ENCODE measurements around the gene PCDH9. TPM values are rescaled to one million over a fixed set of nuclear protein-coding genes. Genes with fewer than 3 reads are reported as not detected.

PCDH9 gene
- total RNA-seq, 1 donor from 2014 or later = 10.4 TPM

DNA sequence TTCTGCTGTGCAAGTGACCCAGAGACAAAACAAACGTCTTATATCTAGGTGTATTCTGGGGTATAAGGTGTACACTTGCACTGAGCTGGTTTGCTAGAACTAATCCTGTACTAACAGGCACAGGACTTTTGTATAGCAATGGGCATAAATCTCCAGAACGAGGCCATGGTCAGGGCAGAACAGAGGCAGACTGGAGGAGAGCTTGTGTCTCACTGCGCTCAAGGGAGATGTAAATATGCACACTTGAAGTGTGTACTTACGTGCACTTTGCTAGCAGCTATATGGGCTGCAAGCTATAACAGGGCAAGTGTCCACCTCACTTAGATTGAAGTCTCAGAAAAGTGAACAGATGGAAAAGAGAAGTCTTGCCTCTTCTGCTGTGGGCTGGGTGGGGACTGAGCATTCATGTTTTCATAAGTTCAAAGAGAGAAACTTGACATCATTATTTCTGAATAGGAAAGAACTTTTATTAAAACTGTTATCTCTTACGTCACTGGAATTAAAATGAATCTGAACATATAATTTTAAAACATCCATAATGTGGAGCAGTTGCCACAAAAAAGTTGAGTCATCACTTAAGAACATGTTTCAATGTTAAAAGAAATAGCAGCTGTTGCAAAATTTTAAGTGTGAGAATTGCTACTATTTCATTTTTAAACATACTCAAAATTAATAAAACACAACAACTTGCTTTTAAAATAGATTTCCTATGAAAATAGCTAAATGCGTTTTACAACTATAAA is 888.3 kb downstream of the PCDH9 start:
- Mint-ChIP-seq H3K36me3 (ENCODE audit: low read depth, unreplicated experiment) (no peaks in the 10 kb centered on the region), H3K9me3 (ENCODE audit: unreplicated experiment) (no peaks in the 10 kb centered on the region), H3K27me3 (ENCODE audit: low read depth, unreplicated experiment) (no peaks in the 10 kb centered on the region), H3K4me1 (ENCODE audit: low read depth, unreplicated experiment) (no peaks in the 10 kb centered on the region), H3K27ac (ENCODE audit: unreplicated experiment) (no peak overlapping the region), H3K4me3 (ENCODE audit: unreplicated experiment) (no peak overlapping the region)
- no peaks in the 10 kb centered on the region for H4K20me1 ChIP-seq (ENCODE audit: insufficient read depth, low read length)
- no peak for DNase-seq (ENCODE audit: low read depth)
- H3K4me3 ChIP-seq (ENCODE audit: insufficient read depth, low read depth, low read length) = no peak overlapping the region
- H3K9ac ChIP-seq (ENCODE audit: low read length) = no peak overlapping the region
- no peak overlapping the region for H3K4me2 ChIP-seq (ENCODE audit: low read length)
- no peak for FAIRE-seq
- no peaks in the 10 kb centered on the region for H3K36me3 ChIP-seq (ENCODE audit: insufficient read depth, low read length)
- TF ChIP-seq CTCF (IDR thresholded peaks at IDR 0.05; ENCODE audit: insufficient read depth, low read depth, low read length) (no peak), EZH2 (IDR thresholded peaks at IDR 0.05; ENCODE audit: insufficient read depth, low read length) (no peak)
- no peaks in the 10 kb centered on the region for H3K27me3 ChIP-seq (ENCODE audit: insufficient read depth, low read length)
- H3K27ac ChIP-seq (ENCODE audit: low read depth, low read length) = no peak overlapping the region
- H3K9me3 ChIP-seq (ENCODE audit: insufficient read depth, low read depth, low read length) = no peaks in the 10 kb centered on the region
- no peaks in the 10 kb centered on the region for H3K79me2 ChIP-seq (ENCODE audit: insufficient read depth, low read length)
- H3K4me1 ChIP-seq (ENCODE audit: insufficient read depth, low read length) = no peaks in the 10 kb centered on the region
- H2AFZ ChIP-seq (ENCODE audit: low read depth, low read length) = no peak overlapping the region

GRCh38 chr13:66339214-66339613 is 890.9 kb downstream of the PCDH9 start:
- Mint-ChIP-seq H3K27ac (ENCODE audit: unreplicated experiment) (no peak overlapping the region), H3K27me3 (ENCODE audit: low read depth, unreplicated experiment) (no peaks in the 10 kb centered on the region), H3K4me3 (ENCODE audit: unreplicated experiment) (no peak overlapping the region), H3K4me1 (ENCODE audit: low read depth, unreplicated experiment) (no peaks in the 10 kb centered on the region), H3K36me3 (ENCODE audit: low read depth, unreplicated experiment) (no peaks in the 10 kb centered on the region), H3K9me3 (ENCODE audit: unreplicated experiment) (no peaks in the 10 kb centered on the region)
- no peaks in the 10 kb centered on the region for H3K27me3 ChIP-seq (ENCODE audit: insufficient read depth, low read length)
- H3K27ac ChIP-seq (ENCODE audit: low read depth, low read length) = no peak overlapping the region
- no peaks in the 10 kb centered on the region for H3K9me3 ChIP-seq (ENCODE audit: insufficient read depth, low read depth, low read length)
- H3K9ac ChIP-seq (ENCODE audit: low read length) = no peak overlapping the region
- peak; percentile 3 for DNase-seq (ENCODE audit: low read depth)
- H2AFZ ChIP-seq (ENCODE audit: low read depth, low read length) = no peak overlapping the region
- no peak for FAIRE-seq
- no peak overlapping the region for H3K4me2 ChIP-seq (ENCODE audit: low read length)
- H4K20me1 ChIP-seq (ENCODE audit: insufficient read depth, low read length) = no peaks in the 10 kb centered on the region
- no peaks in the 10 kb centered on the region for H3K36me3 ChIP-seq (ENCODE audit: insufficient read depth, low read length)
- H3K79me2 ChIP-seq (ENCODE audit: insufficient read depth, low read length) = no peaks in the 10 kb centered on the region
- TF ChIP-seq EZH2 (IDR thresholded peaks at IDR 0.05; ENCODE audit: insufficient read depth, low read length) = no peak
- TF ChIP-seq CTCF (IDR thresholded peaks at IDR 0.05; ENCODE audit: insufficient read depth, low read depth, low read length) = no peak
- no peak overlapping the region for H3K4me3 ChIP-seq (ENCODE audit: insufficient read depth, low read depth, low read length)
- no peaks in the 10 kb centered on the region for H3K4me1 ChIP-seq (ENCODE audit: insufficient read depth, low read length)

GRCh38 chr13:66338542-66338941 is 891.6 kb downstream of the PCDH9 start:
- Mint-ChIP-seq H3K9me3 (ENCODE audit: unreplicated experiment) (no peaks in the 10 kb centered on the region), H3K36me3 (ENCODE audit: low read depth, unreplicated experiment) (no peaks in the 10 kb centered on the region), H3K27ac (ENCODE audit: unreplicated experiment) (no peak overlapping the region), H3K4me3 (ENCODE audit: unreplicated experiment) (no peak overlapping the region), H3K4me1 (ENCODE audit: low read depth, unreplicated experiment) (no peaks in the 10 kb centered on the region), H3K27me3 (ENCODE audit: low read depth, unreplicated experiment) (no peaks in the 10 kb centered on the region)
- Histone ChIP-seq H3K4me2 (ENCODE audit: low read length) (no peak overlapping the region), H3K27ac (ENCODE audit: low read depth, low read length) (no peak overlapping the region), H3K9me3 (ENCODE audit: insufficient read depth, low read depth, low read length) (no peaks in the 10 kb centered on the region), H3K4me1 (ENCODE audit: insufficient read depth, low read length) (no peaks in the 10 kb centered on the region), H3K27me3 (ENCODE audit: insufficient read depth, low read length) (no peaks in the 10 kb centered on the region), H3K36me3 (ENCODE audit: insufficient read depth, low read length) (no peaks in the 10 kb centered on the region), H3K4me3 (ENCODE audit: insufficient read depth, low read depth, low read length) (no peak overlapping the region), H3K79me2 (ENCODE audit: insufficient read depth, low read length) (no peaks in the 10 kb centered on the region), H2AFZ (ENCODE audit: low read depth, low read length) (no peak overlapping the region), H3K9ac (ENCODE audit: low read length) (no peak overlapping the region), H4K20me1 (ENCODE audit: insufficient read depth, low read length) (no peaks in the 10 kb centered on the region)
- TF ChIP-seq EZH2 (IDR thresholded peaks at IDR 0.05; ENCODE audit: insufficient read depth, low read length) (no peak), CTCF (IDR thresholded peaks at IDR 0.05; ENCODE audit: insufficient read depth, low read depth, low read length) (no peak)
- no peak for FAIRE-seq
- DNase-seq (ENCODE audit: low read depth) = no peak

Data from astrocyte (in vitro differentiated cells and primary cell).